SK-N-SH treated with all-trans-retinoic acid at 6 μM for 48 hours (cell line): ENCODE data around the gene GTF3C4.
A peak's percentile ranks its signal among the peaks of the same experiment; 100 is the strongest.

ENCODE experiments used
- ATAC-seq: fragments of 200-7000 bp; cut with Tn5 transposase; 3 replicates; pipeline ENCODE4 v1.9.1; 2020; ENCODE audit warnings: mild to moderate bottlenecking, moderate library complexity
- ARNTL ChIP-seq: fragments of 450-650 bp; formaldehyde crosslinking; IDR thresholded peaks from 2 replicates; pipeline ENCODE4 v1.5.0; 2020; ENCODE audit warnings: low read depth, mild to moderate bottlenecking, moderate library complexity, borderline replicate concordance
- BACH2 ChIP-seq: fragments of 250-450 bp; sonication (Bioruptor Pico); IDR thresholded peaks from 2 replicates; pipeline ENCODE4 v1.9.0; 2021; ENCODE audit warnings: mild to moderate bottlenecking, borderline replicate concordance
- CSDC2 ChIP-seq: fragments of 250-450 bp; sonication (Bioruptor Pico); IDR thresholded peaks from 2 replicates; pipeline ENCODE4 v1.5.0; 2020; ENCODE audit warnings: mild to moderate bottlenecking, moderate library complexity
- ESRRG ChIP-seq: fragments of 250-450 bp; sonication (Bioruptor Pico); IDR thresholded peaks from 2 replicates; pipeline ENCODE4 v1.6.1; 2021; ENCODE audit warnings: mild to moderate bottlenecking
- GLIS3 ChIP-seq: fragments of 250-450 bp; sonication (Bioruptor Pico); IDR thresholded peaks from 2 replicates; pipeline ENCODE4 v1.5.0; 2020; ENCODE audit warnings: mild to moderate bottlenecking, moderate library complexity
- ISL1 ChIP-seq: fragments of 250-450 bp; sonication (Bioruptor Pico); IDR thresholded peaks from 2 replicates; pipeline ENCODE4 v2.1.2; 2022; ENCODE audit warnings: mild to moderate bottlenecking, moderate library complexity
- OSR1 ChIP-seq: fragments of 250-450 bp; sonication (Bioruptor Pico); IDR thresholded peaks from 2 replicates; pipeline ENCODE4 v1.8.0; 2022; ENCODE audit warnings: moderate library complexity, mild to moderate bottlenecking, inconsistent platforms
- PPARA ChIP-seq: fragments of 250-450 bp; sonication (Bioruptor Pico); IDR thresholded peaks from 2 replicates; pipeline ENCODE4 v1.5.0; 2020; ENCODE audit warnings: mild to moderate bottlenecking, borderline replicate concordance
- SNAI2 ChIP-seq: fragments of 250-450 bp; sonication (Bioruptor Pico); IDR thresholded peaks from 2 replicates; pipeline ENCODE4 v1.5.0; 2020; ENCODE audit warnings: mild to moderate bottlenecking, moderate library complexity
- TCF4 ChIP-seq: fragments of 250-450 bp; sonication (Bioruptor Pico); IDR thresholded peaks from 2 replicates; pipeline ENCODE4 v1.8.0; 2021; ENCODE audit warnings: mild to moderate bottlenecking, moderate library complexity, borderline replicate concordance
- TOX ChIP-seq: fragments of 250-450 bp; sonication (Bioruptor Pico); IDR thresholded peaks from 2 replicates; pipeline ENCODE4 v1.8.0; 2021; ENCODE audit warnings: mild to moderate bottlenecking, moderate library complexity, borderline replicate concordance
- ZFP3 ChIP-seq: fragments of 250-450 bp; sonication (Bioruptor Pico); IDR thresholded peaks from 2 replicates; pipeline ENCODE4 v1.5.0; 2020; ENCODE audit warnings: mild to moderate bottlenecking, moderate library complexity
- ZFP30 ChIP-seq: fragments of 450-650 bp; formaldehyde crosslinking; IDR thresholded peaks from 2 replicates; pipeline ENCODE4 v1.5.0; 2022; ENCODE audit warnings: mild to moderate bottlenecking, moderate library complexity
- ZNF565 ChIP-seq: fragments of 450-650 bp; formaldehyde crosslinking; conservative IDR thresholded peaks from 2 replicates; pipeline ENCODE4 v1.5.0; 2020; ENCODE audit warnings: low read depth, mild to moderate bottlenecking, moderate library complexity
- ZNF70 ChIP-seq: fragments of 450-650 bp; formaldehyde crosslinking; IDR thresholded peaks from 2 replicates; pipeline ENCODE4 v1.5.0; 2020; ENCODE audit warnings: mild to moderate bottlenecking, moderate library complexity
- ZNF8 ChIP-seq: fragments of 450-650 bp; formaldehyde crosslinking; IDR thresholded peaks from 2 replicates; pipeline ENCODE4 v1.5.0; 2020; ENCODE audit warnings: mild to moderate bottlenecking, moderate library complexity
- TF ChIP-seq, protein P1 (sequence below): fragments of 250-450 bp; sonication (Bioruptor Pico); IDR thresholded peaks from 2 replicates; pipeline ENCODE4 v1.5.1; 2021; ENCODE audit warnings: mild to moderate bottlenecking, moderate library complexity
- TF ChIP-seq, protein P2 (sequence below): fragments of 250-450 bp; sonication (Bioruptor Pico); IDR thresholded peaks from 2 replicates; pipeline ENCODE4 v1.5.1; 2020; ENCODE audit warnings: low read depth, mild to moderate bottlenecking, moderate library complexity
- TF ChIP-seq, protein P3 (sequence below): fragments of 250-450 bp; sonication (Bioruptor Pico); IDR thresholded peaks from 2 replicates; pipeline ENCODE4 v1.8.0; 2020; ENCODE audit warnings: mild to moderate bottlenecking, moderate library complexity, borderline replicate concordance
- TF ChIP-seq, protein P4 (sequence below): fragments of 250-450 bp; sonication (Bioruptor Pico); IDR thresholded peaks from 2 replicates; pipeline ENCODE4 v1.5.0; 2020; ENCODE audit warnings: mild to moderate bottlenecking, moderate library complexity

The GTF3C4 gene

DNA sequence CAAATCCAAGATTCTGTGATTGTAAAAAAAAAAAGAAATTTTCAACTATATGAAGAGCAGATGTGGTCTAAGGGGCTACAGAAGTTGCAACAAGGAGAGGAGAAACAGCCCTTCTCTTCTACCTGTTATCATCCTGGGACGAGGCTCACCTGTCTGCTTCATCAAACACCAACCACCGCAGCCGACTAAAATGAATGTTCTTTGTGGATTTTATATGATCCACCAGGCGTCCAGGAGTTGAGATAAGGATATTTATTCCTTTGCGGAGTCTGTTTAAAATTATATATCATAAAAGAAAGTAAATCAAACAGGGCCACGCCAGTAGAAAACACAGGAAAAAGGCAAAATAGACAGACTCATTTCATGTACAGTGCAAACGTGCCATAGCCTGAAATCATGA lies 22.0 kb upstream of the GTF3C4 start (continued):
- TF ChIP-seq PPARA (CRISPR knock-in tag) (no peak), ARNTL (no peak), CSDC2 (CRISPR knock-in tag) (no peak), ZNF565 (CRISPR knock-in tag) (no peak), SNAI2 (CRISPR knock-in tag) (no peak), GLIS3 (CRISPR knock-in tag) (no peak), TOX (CRISPR knock-in tag) (no peak), ISL1 (no peak)
- TF ChIP-seq, protein P1, sequence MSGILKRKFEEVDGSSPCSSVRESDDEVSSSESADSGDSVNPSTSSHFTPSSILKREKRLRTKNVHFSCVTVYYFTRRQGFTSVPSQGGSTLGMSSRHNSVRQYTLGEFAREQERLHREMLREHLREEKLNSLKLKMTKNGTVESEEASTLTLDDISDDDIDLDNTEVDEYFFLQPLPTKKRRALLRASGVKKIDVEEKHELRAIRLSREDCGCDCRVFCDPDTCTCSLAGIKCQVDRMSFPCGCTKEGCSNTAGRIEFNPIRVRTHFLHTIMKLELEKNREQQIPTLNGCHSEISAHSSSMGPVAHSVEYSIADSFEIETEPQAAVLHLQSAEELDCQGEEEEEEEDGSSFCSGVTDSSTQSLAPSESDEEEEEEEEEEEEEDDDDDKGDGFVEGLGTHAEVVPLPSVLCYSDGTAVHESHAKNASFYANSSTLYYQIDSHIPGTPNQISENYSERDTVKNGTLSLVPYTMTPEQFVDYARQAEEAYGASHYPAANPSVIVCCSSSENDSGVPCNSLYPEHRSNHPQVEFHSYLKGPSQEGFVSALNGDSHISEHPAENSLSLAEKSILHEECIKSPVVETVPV (CRISPR knock-in tag), result no peak
- TF ChIP-seq, protein P2, sequence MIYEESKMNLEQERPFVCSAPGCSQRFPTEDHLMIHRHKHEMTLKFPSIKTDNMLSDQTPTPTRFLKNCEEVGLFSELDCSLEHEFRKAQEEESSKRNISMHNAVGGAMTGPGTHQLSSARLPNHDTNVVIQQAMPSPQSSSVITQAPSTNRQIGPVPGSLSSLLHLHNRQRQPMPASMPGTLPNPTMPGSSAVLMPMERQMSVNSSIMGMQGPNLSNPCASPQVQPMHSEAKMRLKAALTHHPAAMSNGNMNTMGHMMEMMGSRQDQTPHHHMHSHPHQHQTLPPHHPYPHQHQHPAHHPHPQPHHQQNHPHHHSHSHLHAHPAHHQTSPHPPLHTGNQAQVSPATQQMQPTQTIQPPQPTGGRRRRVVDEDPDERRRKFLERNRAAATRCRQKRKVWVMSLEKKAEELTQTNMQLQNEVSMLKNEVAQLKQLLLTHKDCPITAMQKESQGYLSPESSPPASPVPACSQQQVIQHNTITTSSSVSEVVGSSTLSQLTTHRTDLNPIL (CRISPR knock-in tag), result no peak

DNA sequence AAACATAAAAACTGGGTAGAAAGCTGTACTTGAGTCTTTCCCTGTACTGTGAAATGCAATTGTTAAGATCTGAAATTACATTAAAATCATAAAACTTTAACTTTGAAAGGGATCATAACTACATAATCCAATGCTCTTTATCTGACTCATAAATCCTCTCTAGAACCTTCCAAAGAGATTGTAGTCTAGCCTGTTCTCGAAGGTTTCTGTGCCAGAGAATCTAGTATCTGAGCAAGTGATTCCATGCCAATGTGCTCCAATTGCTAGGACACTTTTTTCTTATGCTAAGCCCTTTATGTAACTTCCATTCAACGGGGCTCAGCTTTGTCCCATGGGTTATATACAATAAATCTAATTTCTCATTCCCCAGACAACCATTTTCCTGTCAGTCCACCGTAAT lies 21.6 kb upstream of the GTF3C4 start:
- no peak for ATAC-seq

DNA sequence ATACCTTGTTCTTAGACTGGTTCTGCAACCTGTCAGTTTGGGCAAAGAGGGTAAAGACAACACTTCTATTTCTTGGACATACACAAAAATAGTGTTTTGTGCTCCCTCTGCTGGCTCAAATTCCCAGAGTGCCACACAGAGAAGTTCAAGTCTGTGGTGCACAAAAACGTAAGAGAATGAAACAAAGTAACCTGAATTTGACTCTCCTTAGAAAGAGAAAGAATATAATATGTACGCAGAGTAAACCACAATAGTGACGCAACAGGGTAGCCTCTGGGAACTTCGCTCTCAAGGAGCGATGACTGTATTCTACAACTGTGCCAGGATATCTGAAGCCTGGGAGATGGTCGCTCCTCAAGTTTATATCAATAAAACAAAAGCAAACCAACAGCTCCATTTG lies 19.0 kb upstream of the GTF3C4 start:
- peak; percentile 61 for ATAC-seq
- TF ChIP-seq ZNF8 (CRISPR knock-in tag) (no peak), ZNF70 (no peak), ZFP30 (CRISPR knock-in tag) (no peak), ISL1 (no peak), TCF4 (CRISPR knock-in tag) (no peak), OSR1 (CRISPR knock-in tag) (no peak), ZFP3 (CRISPR knock-in tag) (no peak), PPARA (CRISPR knock-in tag) (no peak), ZNF565 (CRISPR knock-in tag) (no peak), BACH2 (CRISPR knock-in tag) (no peak)
- TF ChIP-seq, protein P3, sequence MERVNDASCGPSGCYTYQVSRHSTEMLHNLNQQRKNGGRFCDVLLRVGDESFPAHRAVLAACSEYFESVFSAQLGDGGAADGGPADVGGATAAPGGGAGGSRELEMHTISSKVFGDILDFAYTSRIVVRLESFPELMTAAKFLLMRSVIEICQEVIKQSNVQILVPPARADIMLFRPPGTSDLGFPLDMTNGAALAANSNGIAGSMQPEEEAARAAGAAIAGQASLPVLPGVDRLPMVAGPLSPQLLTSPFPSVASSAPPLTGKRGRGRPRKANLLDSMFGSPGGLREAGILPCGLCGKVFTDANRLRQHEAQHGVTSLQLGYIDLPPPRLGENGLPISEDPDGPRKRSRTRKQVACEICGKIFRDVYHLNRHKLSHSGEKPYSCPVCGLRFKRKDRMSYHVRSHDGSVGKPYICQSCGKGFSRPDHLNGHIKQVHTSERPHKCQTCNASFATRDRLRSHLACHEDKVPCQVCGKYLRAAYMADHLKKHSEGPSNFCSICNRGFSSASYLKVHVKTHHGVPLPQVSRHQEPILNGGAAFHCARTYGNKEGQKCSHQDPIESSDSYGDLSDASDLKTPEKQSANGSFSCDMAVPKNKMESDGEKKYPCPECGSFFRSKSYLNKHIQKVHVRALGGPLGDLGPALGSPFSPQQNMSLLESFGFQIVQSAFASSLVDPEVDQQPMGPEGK, result no peak
- TF ChIP-seq, protein P2 (CRISPR knock-in tag), result no peak

More for the DNA sequence above, 21.6 kb upstream of the GTF3C4 start:
- TF ChIP-seq, protein P4, sequence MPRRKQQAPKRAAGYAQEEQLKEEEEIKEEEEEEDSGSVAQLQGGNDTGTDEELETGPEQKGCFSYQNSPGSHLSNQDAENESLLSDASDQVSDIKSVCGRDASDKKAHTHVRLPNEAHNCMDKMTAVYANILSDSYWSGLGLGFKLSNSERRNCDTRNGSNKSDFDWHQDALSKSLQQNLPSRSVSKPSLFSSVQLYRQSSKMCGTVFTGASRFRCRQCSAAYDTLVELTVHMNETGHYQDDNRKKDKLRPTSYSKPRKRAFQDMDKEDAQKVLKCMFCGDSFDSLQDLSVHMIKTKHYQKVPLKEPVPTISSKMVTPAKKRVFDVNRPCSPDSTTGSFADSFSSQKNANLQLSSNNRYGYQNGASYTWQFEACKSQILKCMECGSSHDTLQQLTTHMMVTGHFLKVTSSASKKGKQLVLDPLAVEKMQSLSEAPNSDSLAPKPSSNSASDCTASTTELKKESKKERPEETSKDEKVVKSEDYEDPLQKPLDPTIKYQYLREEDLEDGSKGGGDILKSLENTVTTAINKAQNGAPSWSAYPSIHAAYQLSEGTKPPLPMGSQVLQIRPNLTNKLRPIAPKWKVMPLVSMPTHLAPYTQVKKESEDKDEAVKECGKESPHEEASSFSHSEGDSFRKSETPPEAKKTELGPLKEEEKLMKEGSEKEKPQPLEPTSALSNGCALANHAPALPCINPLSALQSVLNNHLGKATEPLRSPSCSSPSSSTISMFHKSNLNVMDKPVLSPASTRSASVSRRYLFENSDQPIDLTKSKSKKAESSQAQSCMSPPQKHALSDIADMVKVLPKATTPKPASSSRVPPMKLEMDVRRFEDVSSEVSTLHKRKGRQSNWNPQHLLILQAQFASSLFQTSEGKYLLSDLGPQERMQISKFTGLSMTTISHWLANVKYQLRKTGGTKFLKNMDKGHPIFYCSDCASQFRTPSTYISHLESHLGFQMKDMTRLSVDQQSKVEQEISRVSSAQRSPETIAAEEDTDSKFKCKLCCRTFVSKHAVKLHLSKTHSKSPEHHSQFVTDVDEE (CRISPR knock-in tag), result no peak
- no peak for TF ChIP-seq TOX (CRISPR knock-in tag)
- no peak for TF ChIP-seq OSR1 (CRISPR knock-in tag)
- no peak for TF ChIP-seq SNAI2 (CRISPR knock-in tag)
- TF ChIP-seq, protein P3, result no peak
- TF ChIP-seq, protein P1 (CRISPR knock-in tag), result no peak
- no peak for TF ChIP-seq ZNF8 (CRISPR knock-in tag)
- no peak for TF ChIP-seq ESRRG (CRISPR knock-in tag)
- no peak for TF ChIP-seq ZFP3 (CRISPR knock-in tag)
